OCI-LY7 (cell line): Measurements from ENCODE around the gene KCNQ5. TPM values are rescaled to one million over a fixed set of nuclear protein-coding genes. Genes with fewer than 3 reads are reported as not detected.

Experiments used
- BruUV-seq: library from RNA; stranded (reverse); fragments of 400-500 nt; replicated peaks from 2 replicates; lab custom pipeline; 2021; lab: Mats Ljungman, UMichigan
- CTCF ChIA-PET: fragments of 300-600 bp; sonication (Branson Sonifier 250); formaldehyde crosslinking; loops from one replicate; lab custom pipeline; 2022; ENCODE audit warnings: antibody characterized with exemption; ENCODE audit not compliant: unreplicated experiment; lab: Charles Lee
- POLR2A ChIA-PET: fragments of 300-600 bp; sonication (Branson Sonifier 250); formaldehyde crosslinking; loops from one replicate; lab custom pipeline; 2022; ENCODE audit warnings: antibody characterized with exemption; lab: Charles Lee
- DNase-seq: peaks from one replicate; pipeline ENCODE4 v3.0.0-alpha.2; 2015; ENCODE audit warnings: low spot score
- H2AFZ ChIP-seq: fragments of 200-600 bp; sonication (generic), shearing (Covaris generic); 2 replicates; pipeline ENCODE4 v1.6.1; 2014; ENCODE audit warnings: mild to moderate bottlenecking, antibody characterized with exemption, low read length, moderate library complexity
- H3K27ac ChIP-seq: fragments of 200-600 bp; sonication (generic); 2 replicates; pipeline ENCODE4 v1.5.1; 2014; ENCODE audit warnings: mixed run types, low read depth, mild to moderate bottlenecking, moderate library complexity, low read length, inconsistent platforms; ENCODE audit not compliant: poor library complexity, severe bottlenecking
- H3K36me3 ChIP-seq: fragments of 200-600 bp; sonication (generic); 2 replicates; pipeline ENCODE4 v1.6.1; 2014; ENCODE audit warnings: mild to moderate bottlenecking, antibody characterized with exemption, low read length, moderate library complexity, mixed read lengths; ENCODE audit not compliant: insufficient read depth
- H3K4me1 ChIP-seq: fragments of 200-600 bp; sonication (generic); 2 replicates; pipeline ENCODE4 v1.5.1; 2014; ENCODE audit warnings: mild to moderate bottlenecking, low read length; ENCODE audit not compliant: insufficient read depth, poor library complexity, severe bottlenecking
- H3K4me2 ChIP-seq: fragments of 200-600 bp; sonication (generic); 2 replicates; pipeline ENCODE4 v1.6.1; 2014; ENCODE audit warnings: mild to moderate bottlenecking, low read length
- H3K4me3 ChIP-seq: fragments of 200-600 bp; sonication (generic); 2 replicates; pipeline ENCODE4 v1.5.1; 2014; ENCODE audit warnings: mild to moderate bottlenecking, low read depth, low read length; ENCODE audit not compliant: poor library complexity, severe bottlenecking
- H3K79me2 ChIP-seq: fragments of 200-600 bp; sonication (generic); 2 replicates; pipeline ENCODE4 v1.6.1; 2016; ENCODE audit warnings: low read depth, mild to moderate bottlenecking, low read length, moderate library complexity, mixed read lengths; ENCODE audit not compliant: insufficient read depth
- H3K9me2 ChIP-seq: fragments of 200-600 bp; sonication (generic); 2 replicates; pipeline ENCODE4 v1.6.1; 2016; ENCODE audit warnings: mild to moderate bottlenecking, low read length, mixed read lengths; ENCODE audit not compliant: insufficient read depth
- H3K9me3 ChIP-seq: fragments of 200-600 bp; sonication (generic); 2 replicates; pipeline ENCODE4 v1.6.1; 2014; ENCODE audit warnings: mild to moderate bottlenecking, mixed run types, low read length, mixed read lengths
- H4K20me1 ChIP-seq: fragments of 200-600 bp; sonication (generic); 2 replicates; pipeline ENCODE4 v1.6.1; 2014; ENCODE audit warnings: mild to moderate bottlenecking, antibody characterized with exemption, low read length, moderate library complexity, mixed read lengths; ENCODE audit not compliant: insufficient read depth
- CTCF ChIP-seq: fragments of 200-600 bp; sonication (generic); conservative IDR thresholded peaks from 2 replicates; pipeline ENCODE4 v1.5.1; 2014; ENCODE audit warnings: mild to moderate bottlenecking, antibody characterized with exemption, low read length, moderate library complexity, mixed read lengths
- EZH2phosphoT487 ChIP-seq: fragments of 200-600 bp; sonication (generic); IDR thresholded peaks from 2 replicates; pipeline ENCODE4 v1.6.1; 2018; ENCODE audit warnings: low read depth, borderline replicate concordance, mild to moderate bottlenecking, mixed run types, antibody characterized with exemption, low read length, moderate library complexity, mixed read lengths
- intact Hi-C: fragments of 100-400 bp; cut with micrococcal nuclease; formaldehyde crosslinking; loops from one replicate; pipeline ENCODE4 v1.10.0; 2022; ENCODE audit not compliant: unreplicated experiment
- total RNA-seq, 2 experiments: library from RNA; depleted of rRNA in 1 of 2; stranded (reverse); fragments of >200 nt in 1 of 2; shearing (Covaris generic) in 1 of 2; gene quantifications; 2 replicates each; pipeline ENCODE4 v1.2.3, GENCODE V29; 2014 to 2022

KCNQ5 gene
- total RNA-seq, 2 experiments from 2014 or later, result 26.1 to 29.7 TPM

GRCh38 chr6:72788188-72788587 lies 166.3 kb downstream of the KCNQ5 start:
- ChIA-PET CTCF (no interaction called here), POLR2A (interaction anchor here (0.6 to 2.0 kb wide), 3 partner anchors 11 to 230 kb away, joined by 3 to 6 read pairs (median 3); no protein-coding TSS in a partner anchor)
- BruUV-seq, result no TSS peak
- DNase-seq, result no peak
- H3K36me3 ChIP-seq, result peaks cover 3% of the 10 kb centered on the region; the same call in 1 of the 2 replicates
- H3K4me1 ChIP-seq, result peaks cover 6% of the 10 kb centered on the region
- H4K20me1 ChIP-seq, result 0 out of 2 replicates have a peak, but pooled peaks cover 3% of the 10 kb centered on the region
- no peak overlapping the region for H3K4me2 ChIP-seq
- no peak overlapping the region for H3K4me3 ChIP-seq
- no peaks in the 10 kb centered on the region for H3K9me2 ChIP-seq
- TF ChIP-seq CTCF (no peak), EZH2phosphoT487 (no peak)
- H3K9me3 ChIP-seq, result no peaks in the 10 kb centered on the region
- H3K79me2 ChIP-seq, result peaks cover 5% of the 10 kb centered on the region; the same call in 1 of the 2 replicates
- no peak overlapping the region for H2AFZ ChIP-seq
- intact Hi-C loops, result no loop called here
- H3K27ac ChIP-seq, result no peak overlapping the region

GRCh38 chr6:72789145-72789544 lies 167.3 kb downstream of the KCNQ5 start:
- Histone ChIP-seq H3K4me1 (peaks cover 6% of the 10 kb centered on the region), H3K27ac (no peak overlapping the region), H3K36me3 (peaks cover 3% of the 10 kb centered on the region; the same call in 1 of the 2 replicates), H3K9me3 (no peaks in the 10 kb centered on the region), H3K9me2 (no peaks in the 10 kb centered on the region), H3K79me2 (peaks cover 5% of the 10 kb centered on the region; the same call in 1 of the 2 replicates), H4K20me1 (0 out of 2 replicates have a peak, but pooled peaks cover 3% of the 10 kb centered on the region), H2AFZ (no peak overlapping the region), H3K4me3 (no peak overlapping the region), H3K4me2 (peak overlapping the region; percentile 29; the same call in 1 of the 2 replicates)
- ChIA-PET CTCF (no interaction called here), POLR2A (interaction anchor here (0.5 to 2.0 kb wide), 3 partner anchors 12 to 443 kb away, joined by 3 to 6 read pairs (median 4); no protein-coding TSS in a partner anchor)
- intact Hi-C loops, result no loop called here
- no TSS peak for BruUV-seq
- DNase-seq, result no peak
- no peak for TF ChIP-seq CTCF
- TF ChIP-seq EZH2phosphoT487, result no peak

DNA sequence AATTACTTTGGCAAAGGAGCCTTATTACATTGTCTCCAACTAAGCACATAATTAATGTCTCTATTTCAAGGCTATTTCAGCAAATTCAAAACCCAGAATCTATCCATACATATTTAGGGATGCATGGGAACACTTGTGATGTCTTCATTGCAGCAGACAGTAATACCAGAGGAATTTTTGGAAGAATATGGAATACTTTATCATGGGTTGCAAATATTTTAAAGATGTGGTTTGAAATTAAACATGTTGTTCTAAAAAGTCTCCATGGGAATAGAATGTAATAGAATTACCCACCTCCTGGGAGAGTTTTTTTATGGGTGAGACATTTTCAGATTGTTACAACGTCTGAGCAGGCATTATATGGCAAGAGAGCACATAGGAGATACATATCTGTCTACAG lies 170.8 kb downstream of the KCNQ5 start:
- peaks cover 6% of the 10 kb centered on the region for H3K4me1 ChIP-seq
- peaks cover 5% of the 10 kb centered on the region; the same call in 1 of the 2 replicates for H3K79me2 ChIP-seq
- 0 out of 2 replicates have a peak, but pooled peaks cover 3% of the 10 kb centered on the region for H4K20me1 ChIP-seq
- no peak overlapping the region for H3K4me2 ChIP-seq
- H3K4me3 ChIP-seq, result no peak overlapping the region
- H3K27ac ChIP-seq, result no peak overlapping the region
- TF ChIP-seq CTCF, result no peak
- TF ChIP-seq EZH2phosphoT487, result no peak
- ChIA-PET CTCF (no interaction called here), POLR2A (interaction anchor here (1.0 kb wide), 1 partner anchor 12 kb away, joined by 3 read pairs; no protein-coding TSS in a partner anchor)
- H2AFZ ChIP-seq, result no peak overlapping the region
- no peaks in the 10 kb centered on the region for H3K36me3 ChIP-seq
- BruUV-seq, result no TSS peak
- H3K9me2 ChIP-seq, result no peaks in the 10 kb centered on the region
- H3K9me3 ChIP-seq, result no peaks in the 10 kb centered on the region
- DNase-seq, result no peak
- intact Hi-C loops, result no loop called here
